K562 (cell line): ENCODE measurements around the gene ADAP1. TPM values are rescaled to one million over a fixed set of nuclear protein-coding genes. Genes with fewer than 3 reads are reported as not detected.

Source experiments
- ATAC-seq: fragments of 200-7000 bp; cut with Tn5 transposase; 3 replicates; pipeline ENCODE4 v1.9.1; 2020; ENCODE audit warnings: moderate library complexity
- BruUV-seq: library from RNA; stranded (reverse); fragments of 400-500 nt; replicated peaks from 2 replicates; lab custom pipeline; 2021; lab: Mats Ljungman, UMichigan
- CTCF ChIA-PET: fragments of 300-600 bp; formaldehyde crosslinking; extraction: SDS; loops from one replicate; lab custom pipeline; 2021; ENCODE audit warnings: low intra/inter-chr PET ratio; lab: Yijun Ruan, JAX
- POLR2A ChIA-PET: fragments of 300-600, 350-650 bp; sonication (Branson Sonifier 250); formaldehyde crosslinking; extraction: SDS; loops from one replicate; lab custom pipeline; 2021; ENCODE audit warnings: antibody characterized with exemption, inconsistent platforms; lab: Yijun Ruan, JAX
- DNase-seq, 4 experiments: peaks; one replicate each; pipeline versions ENCODE4 v3.0.0 to v3.0.0-alpha.2; 2011 to 2018; ENCODE audit warnings: low spot score in 3 of 4, mixed read lengths in 3 of 4; ENCODE audit errors: extremely low read depth in 1 of 4
- FAIRE-seq: peaks from 2 replicates; lab custom pipeline; 2011; peaks lifted over from hg19 to GRCh38; lab: Jason Lieb, UNC
- H2AFZ ChIP-seq: 2 replicates; pipeline ENCODE4 v1.6.0; 2011; ENCODE audit warnings: low read depth, low read length, control low read depth, inconsistent platforms
- H3K27ac ChIP-seq: fragments of 200-600 bp; 3 replicates; pipeline ENCODE4 v1.8.0; 2011; ENCODE audit warnings: low read depth, mild to moderate bottlenecking, control low read depth, inconsistent platforms, low read length, moderate library complexity, mixed read lengths; ENCODE audit errors: extremely low read depth
- H3K27me3 ChIP-seq, 2 experiments: fragments of 300-600 bp in 1 of 2; 2 replicates in 1 of 2; 3 replicates in 1 of 2; pipeline versions ENCODE4 v1.6.0 to v1.8.0; 2011; ENCODE audit warnings: inconsistent platforms in 2 of 2, low read length in 2 of 2, mild to moderate bottlenecking in 1 of 2, mixed read lengths in 1 of 2, moderate library complexity in 1 of 2; ENCODE audit not compliant: control insufficient read depth in 2 of 2, insufficient read depth in 2 of 2
- H3K36me3 ChIP-seq: fragments of 300-600 bp; 3 replicates; pipeline ENCODE4 v1.8.0; 2011; ENCODE audit warnings: mild to moderate bottlenecking, low read length, inconsistent platforms; ENCODE audit not compliant: control insufficient read depth, insufficient read depth
- H3K4me1 ChIP-seq, 2 experiments: fragments of 200-600 bp in 1 of 2; replicated peaks in 1 of 2; 2 replicates in 1 of 2; 3 replicates in 1 of 2; pipeline versions ENCODE4 v1.5.1 to v1.8.0; 2011; ENCODE audit warnings: inconsistent platforms in 2 of 2, low read length in 2 of 2, mild to moderate bottlenecking in 1 of 2, mixed read lengths in 1 of 2, moderate library complexity in 1 of 2; ENCODE audit not compliant: control insufficient read depth in 2 of 2, insufficient read depth in 2 of 2
- H3K4me2 ChIP-seq: 2 replicates; pipeline ENCODE4 v1.6.1; 2011; ENCODE audit warnings: low read length, control low read depth, inconsistent platforms, mixed read lengths; ENCODE audit not compliant: insufficient read depth
- H3K4me3 ChIP-seq: fragments of 200-600 bp; sonication (generic), shearing (Covaris generic); 2 replicates; pipeline ENCODE4 v1.5.1; 2016; ENCODE audit warnings: control low read depth, inconsistent platforms
- H3K79me2 ChIP-seq: fragments of 200-600 bp; 3 replicates; pipeline ENCODE4 v1.8.0; 2011; ENCODE audit warnings: low read length, inconsistent platforms; ENCODE audit not compliant: control insufficient read depth, insufficient read depth
- H3K9ac ChIP-seq, 2 experiments: 2 replicates each; pipeline versions ENCODE4 v1.6.0 to v1.6.1; 2011; ENCODE audit warnings: low read depth in 2 of 2, low read length in 2 of 2, control low read depth in 1 of 2, inconsistent platforms in 1 of 2, mild to moderate bottlenecking in 1 of 2, mixed read lengths in 1 of 2; ENCODE audit not compliant: insufficient read depth in 1 of 2
- H3K9me1 ChIP-seq: one replicate; pipeline ENCODE4 v1.6.0; 2011; ENCODE audit warnings: inconsistent platforms, mild to moderate bottlenecking, low read length, moderate library complexity; ENCODE audit not compliant: control insufficient read depth, insufficient read depth
- H3K9me3 ChIP-seq: replicated peaks from 2 replicates; pipeline ENCODE4 v1.5.1; 2011; ENCODE audit warnings: low read depth, low read length, inconsistent platforms; ENCODE audit not compliant: control insufficient read depth, insufficient read depth
- H4K20me1 ChIP-seq: replicated peaks from 2 replicates; pipeline ENCODE4 v1.6.1; 2011; ENCODE audit warnings: low read length, inconsistent platforms, mixed read lengths; ENCODE audit not compliant: control insufficient read depth, insufficient read depth
- BCOR ChIP-seq: fragments of 450-650 bp; IDR thresholded peaks from 2 replicates; pipeline ENCODE4 v1.6.1; 2016
- BHLHE40 ChIP-seq: IDR thresholded peaks from 2 replicates; pipeline ENCODE4 v1.6.1; 2011; ENCODE audit warnings: low read length, improper control_type of control experiment
- CBFA2T2 ChIP-seq: fragments of 450-650 bp; conservative IDR thresholded peaks from 2 replicates; pipeline ENCODE4 v1.6.1; 2017; ENCODE audit warnings: mild to moderate bottlenecking
- DACH1 ChIP-seq: fragments of 450-650 bp; IDR thresholded peaks from 2 replicates; pipeline ENCODE4 v1.6.1; 2018; ENCODE audit not compliant: partially characterized antibody
- EHMT2 ChIP-seq: fragments of 450-650 bp; IDR thresholded peaks from 2 replicates; pipeline ENCODE4 v1.6.1; 2018; ENCODE audit warnings: antibody characterized with exemption
- ETS1 ChIP-seq: conservative IDR thresholded peaks from 2 replicates; pipeline ENCODE4 v1.6.1; 2011; ENCODE audit warnings: low read depth, mild to moderate bottlenecking, low read length; ENCODE audit not compliant: control insufficient read depth
- MITF ChIP-seq: IDR thresholded peaks from 2 replicates; pipeline ENCODE4 v1.6.1; 2014; ENCODE audit warnings: antibody characterized with exemption
- NFIC ChIP-seq: fragments of 450-650 bp; IDR thresholded peaks from 2 replicates; pipeline ENCODE4 v1.6.1; 2017; ENCODE audit warnings: mild to moderate bottlenecking, inconsistent platforms
- TFAP4 ChIP-seq: sonication (generic); formaldehyde crosslinking; IDR thresholded peaks from 2 replicates; pipeline ENCODE4 v1.8.0; 2022; ENCODE audit warnings: missing genetic modification reagents, mild to moderate bottlenecking, moderate library complexity, borderline replicate concordance
- TRIM24 ChIP-seq, 2 experiments: fragments of 450-650 bp; IDR thresholded peaks; 2 replicates each; pipeline ENCODE4 v1.6.1; 2016
- UBTF ChIP-seq, 2 experiments: IDR thresholded peaks; 2 replicates each; pipeline ENCODE4 v1.6.1; 2012; ENCODE audit warnings: improper control_type of control experiment in 2 of 2, low read depth in 2 of 2, low read length in 2 of 2, borderline replicate concordance in 1 of 2
- ZNF165 ChIP-seq: fragments of 250-450 bp; sonication (Bioruptor Pico); IDR thresholded peaks from 2 replicates; pipeline ENCODE4 v1.4.0; 2020; ENCODE audit warnings: borderline replicate concordance
- WGBS: fragments of 100-300 bp; shearing (Covaris generic); methylation state at CpG from one replicate; pipeline ENCODE4 v1.1.6; 2016; ENCODE audit warnings: low coverage, mixed read lengths; ENCODE audit not compliant: insufficient coverage; ENCODE audit errors: missing lambda C conversion rate; 5-methylcytosine and 5-hydroxymethylcytosine counted together
- in situ Hi-C: fragments of 300-500 bp; cut with MboI; formaldehyde crosslinking; loops from 4 replicates; pipeline ENCODE4 v1.15.0; 2018; ENCODE audit warnings: inconsistent platforms, mixed read lengths
- intact Hi-C: fragments of 100-400 bp; cut with micrococcal nuclease; formaldehyde crosslinking; loops from 2 replicates; pipeline ENCODE4 v1.14.2; 2022
- polyA plus RNA-seq, 8 experiments: library from polyadenylated mRNA; depleted of rRNA in 4 of 8; stranded (reverse) in 5 of 8; unstranded in 3 of 8; fragments of >200 nt; fragmentation: Nextera tagmentation in 2 of 8; fragmentation: Illumina TruSeq in 1 of 8; extraction: Ambion mirVana in 2 of 8; extraction: Trizol in 1 of 8; gene quantifications; 2 replicates each; pipeline versions ENCODE4 v1.2.1 to v1.2.3, GENCODE V29; 2011 to 2014; ENCODE audit warnings: inconsistent platforms in 1 of 8, missing spikeins in 1 of 8
- total RNA-seq, 7 experiments: library from RNA; depleted of rRNA in 6 of 7; stranded (reverse); fragments of >200 nt in 6 of 7; fragmentation: Illumina TruSeq in 2 of 7; extraction: Trizol in 2 of 7; gene quantifications; 2 replicates each; pipeline versions ENCODE4 v1.2.1 to v1.2.3, GENCODE V29; 2011 to 2021; ENCODE audit warnings: low replicate concordance in 1 of 7
- TF ChIP-seq, protein P1 (sequence below): fragments of 200-800 bp; sonication (Bioruptor generic); IDR thresholded peaks from 2 replicates; pipeline ENCODE4 v1.6.1; 2017; ENCODE audit warnings: missing genetic modification characterization, missing compliant biosample characterization

ADAP1 gene
- total and polyA plus RNA-seq, 9 of the 15 experiments (the other 6 are each of a cell fraction or from before 2014, with no cell fraction given): 0.27 to 1.4 (median 0.52) TPM; not detected in 3

GRCh38 chr7:985915-986741, 31.6 kb upstream of the ADAP1 start:
- Histone ChIP-seq H3K9me3 (no peaks in the 10 kb centered on the region), H3K4me1 (peaks cover 0 to 77% of the 10 kb centered on the region in 2 experiments; a peak in 2 of 5 replicates), H3K9ac (peak overlapping the region in 1 of 2 experiments; percentile 48; a peak in 1 of 4 replicates), H4K20me1 (0 out of 2 replicates have a peak, but pooled peaks cover 3% of the 10 kb centered on the region), H3K79me2 (no peaks in the 10 kb centered on the region), H3K9me1 (peaks cover 2% of the 10 kb centered on the region), H3K36me3 (no peaks in the 10 kb centered on the region), H3K27ac (no peak overlapping the region), H3K27me3 (peaks cover 5 to 30% of the 10 kb centered on the region in 2 experiments; a peak in 4 of 5 replicates), H3K4me2 (peak overlapping the region; percentile 14; the same call in 1 of the 2 replicates), H2AFZ (peak overlapping the region; percentile 65; the same call in 1 of the 2 replicates), H3K4me3 (no peak overlapping the region)
- in situ Hi-C loops: loop anchor here (25.0 kb wide), 1 partner anchor 176 kb away; the partner anchor contains the start of gene ZFAND2A
- ChIA-PET POLR2A (interaction anchor here (0.7 to 0.8 kb wide), 2 partner anchors 37 to 460 kb away, joined by 3 read pairs; no protein-coding TSS in a partner anchor), CTCF (no interaction called here)
- intact Hi-C loops: no loop called here
- peak; percentile 40 for FAIRE-seq
- no TSS peak for BruUV-seq
- WGBS: 27% methylated on average over 37 of the region's 41 CpGs
- peak; percentile 65 for ATAC-seq
- DNase-seq: peak; percentile 47 to 59 (median 56)
- TF ChIP-seq CBFA2T2 (peak; percentile 82), BHLHE40 (0 out of 2 replicates have a peak, but pooled peaks have one; percentile 64), DACH1 (peak; percentile 86), UBTF (IDR thresholded peaks at IDR 0.05; ENCODE audit: borderline replicate concordance in 1 of 2, low read depth in 2 of 2, low read length in 2 of 2) (0 out of 4 replicates have a peak, but pooled peaks of 1 of the 2 experiments have one; percentile 51), BCOR (peak; percentile 64; the same call in 1 of the 2 replicates), ETS1 (peak; percentile 40; the same call in 1 of the 2 replicates), TFAP4 (CRISPR knock-in tag) (peak; percentile 99), MITF (no peak), NFIC (peak; percentile 63), EHMT2 (no peak), ZNF165 (CRISPR knock-in tag) (no peak), TRIM24 (IDR thresholded peaks at IDR 0.05) (peak in 1 of 2 experiments; percentile 30; a peak in 1 of 4 replicates)
- TF ChIP-seq, protein P1, sequence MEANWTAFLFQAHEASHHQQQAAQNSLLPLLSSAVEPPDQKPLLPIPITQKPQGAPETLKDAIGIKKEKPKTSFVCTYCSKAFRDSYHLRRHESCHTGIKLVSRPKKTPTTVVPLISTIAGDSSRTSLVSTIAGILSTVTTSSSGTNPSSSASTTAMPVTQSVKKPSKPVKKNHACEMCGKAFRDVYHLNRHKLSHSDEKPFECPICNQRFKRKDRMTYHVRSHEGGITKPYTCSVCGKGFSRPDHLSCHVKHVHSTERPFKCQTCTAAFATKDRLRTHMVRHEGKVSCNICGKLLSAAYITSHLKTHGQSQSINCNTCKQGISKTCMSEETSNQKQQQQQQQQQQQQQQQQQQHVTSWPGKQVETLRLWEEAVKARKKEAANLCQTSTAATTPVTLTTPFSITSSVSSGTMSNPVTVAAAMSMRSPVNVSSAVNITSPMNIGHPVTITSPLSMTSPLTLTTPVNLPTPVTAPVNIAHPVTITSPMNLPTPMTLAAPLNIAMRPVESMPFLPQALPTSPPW: peak; percentile 33; the same call in 1 of the 2 replicates
